ENCODE measurements around the gene PGPEP1. TPM values are rescaled to one million over a fixed set of nuclear protein-coding genes. Genes with fewer than 3 reads are reported as not detected.
A peak's percentile ranks its signal among the peaks of the same experiment; 100 is the strongest.

The PGPEP1 gene, protein sequence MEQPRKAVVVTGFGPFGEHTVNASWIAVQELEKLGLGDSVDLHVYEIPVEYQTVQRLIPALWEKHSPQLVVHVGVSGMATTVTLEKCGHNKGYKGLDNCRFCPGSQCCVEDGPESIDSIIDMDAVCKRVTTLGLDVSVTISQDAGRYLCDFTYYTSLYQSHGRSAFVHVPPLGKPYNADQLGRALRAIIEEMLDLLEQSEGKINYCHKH
- total RNA-seq: 5.2 and 8.3 TPM in 2 replicates
- long read RNA-seq, partial matches to known transcripts: 0 of 1 reads
- long read RNA-seq, other reads (novel, unspliced or antisense): 1 of 1 reads

- H3K4me3 Mint-ChIP-seq: peak within 1 kb of the TSS; percentile 79
- peaks cover 31% of the 10 kb centered on the region for H3K4me1 Mint-ChIP-seq
- H3K27me3 Mint-ChIP-seq (ENCODE audit: low read depth): peaks cover 75% of the 10 kb centered on the region
- TF ChIP-seq, protein P1, sequence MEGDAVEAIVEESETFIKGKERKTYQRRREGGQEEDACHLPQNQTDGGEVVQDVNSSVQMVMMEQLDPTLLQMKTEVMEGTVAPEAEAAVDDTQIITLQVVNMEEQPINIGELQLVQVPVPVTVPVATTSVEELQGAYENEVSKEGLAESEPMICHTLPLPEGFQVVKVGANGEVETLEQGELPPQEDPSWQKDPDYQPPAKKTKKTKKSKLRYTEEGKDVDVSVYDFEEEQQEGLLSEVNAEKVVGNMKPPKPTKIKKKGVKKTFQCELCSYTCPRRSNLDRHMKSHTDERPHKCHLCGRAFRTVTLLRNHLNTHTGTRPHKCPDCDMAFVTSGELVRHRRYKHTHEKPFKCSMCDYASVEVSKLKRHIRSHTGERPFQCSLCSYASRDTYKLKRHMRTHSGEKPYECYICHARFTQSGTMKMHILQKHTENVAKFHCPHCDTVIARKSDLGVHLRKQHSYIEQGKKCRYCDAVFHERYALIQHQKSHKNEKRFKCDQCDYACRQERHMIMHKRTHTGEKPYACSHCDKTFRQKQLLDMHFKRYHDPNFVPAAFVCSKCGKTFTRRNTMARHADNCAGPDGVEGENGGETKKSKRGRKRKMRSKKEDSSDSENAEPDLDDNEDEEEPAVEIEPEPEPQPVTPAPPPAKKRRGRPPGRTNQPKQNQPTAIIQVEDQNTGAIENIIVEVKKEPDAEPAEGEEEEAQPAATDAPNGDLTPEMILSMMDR (conservative IDR thresholded peaks at IDR 0.05): no peak
- no peaks in the 10 kb centered on the region for H3K36me3 Mint-ChIP-seq (ENCODE audit: low read depth)
- DNase-seq (ENCODE audit: low read depth, low spot score): peak; percentile 60
- no peaks in the 10 kb centered on the region for H3K9me3 Mint-ChIP-seq
- H3K27ac Mint-ChIP-seq (ENCODE audit: unreplicated experiment): no peak within 1 kb of the TSS
Measured at GRCh38 chr19:18340190-18340989, at the start of gene PGPEP1. TSS of gene PGPEP1 (plus strand) at chr19:18340598. CDS start at chr19:18340682, 84 bp downstream.

GRCh38 chr19:18291019-18291524, 49.3 kb upstream of the PGPEP1 start:
- Mint-ChIP-seq H3K36me3 (ENCODE audit: low read depth) (no peaks in the 10 kb centered on the region), H3K4me1 (peaks cover 32% of the 10 kb centered on the region), H3K27ac (ENCODE audit: unreplicated experiment) (no peak overlapping the region), H3K27me3 (ENCODE audit: low read depth) (peaks cover 3% of the 10 kb centered on the region), H3K4me3 (peak overlapping the region; percentile 83), H3K9me3 (no peaks in the 10 kb centered on the region)
- TF ChIP-seq, protein P1 (conservative IDR thresholded peaks at IDR 0.05): no peak
- no peak for DNase-seq (ENCODE audit: low read depth, low spot score)

- Mint-ChIP-seq H3K36me3 (ENCODE audit: low read depth) (no peaks in the 10 kb centered on the region), H3K4me3 (peak overlapping the region; percentile 91), H3K27ac (ENCODE audit: unreplicated experiment) (peak overlapping the region; percentile 88), H3K27me3 (ENCODE audit: low read depth) (peaks cover 3% of the 10 kb centered on the region), H3K4me1 (peaks cover 27% of the 10 kb centered on the region), H3K9me3 (no peaks in the 10 kb centered on the region)
- DNase-seq (ENCODE audit: low read depth, low spot score): peak; percentile 49
- TF ChIP-seq, protein P1 (conservative IDR thresholded peaks at IDR 0.05): no peak
Measured at GRCh38 chr19:18291590-18292461, 48.6 kb upstream of the PGPEP1 start.

DNA sequence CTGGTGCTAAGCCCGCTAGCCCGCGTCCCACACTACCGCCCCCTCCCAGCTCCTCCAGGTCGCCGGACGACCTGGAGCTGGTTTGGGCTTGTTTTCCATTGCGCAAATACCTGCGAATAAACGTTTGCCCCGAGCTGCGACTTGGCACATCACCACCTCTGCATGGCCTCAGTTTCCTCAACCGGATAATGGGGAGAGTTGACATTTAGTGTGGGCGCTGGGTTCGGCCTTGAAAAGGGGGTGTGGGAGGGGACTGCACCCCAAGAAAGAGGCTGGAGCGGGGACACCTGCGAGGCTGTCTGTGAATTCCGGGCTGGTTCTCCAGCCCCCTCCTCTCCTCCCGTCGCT, 48.0 kb upstream of the PGPEP1 start:
- Mint-ChIP-seq H3K4me1 (peaks cover 29% of the 10 kb centered on the region), H3K27me3 (ENCODE audit: low read depth) (peaks cover 3% of the 10 kb centered on the region), H3K4me3 (peak overlapping the region; percentile 91), H3K27ac (ENCODE audit: unreplicated experiment) (no peak overlapping the region), H3K9me3 (no peaks in the 10 kb centered on the region), H3K36me3 (ENCODE audit: low read depth) (no peaks in the 10 kb centered on the region)
- TF ChIP-seq, protein P1 (conservative IDR thresholded peaks at IDR 0.05): no peak
- DNase-seq (ENCODE audit: low read depth, low spot score): peak; percentile 24
